K562 (cell line): ENCODE results near the gene CRYBG2. TPM values are rescaled to one million over a fixed set of nuclear protein-coding genes. Genes with fewer than 3 reads are reported as not detected.

ENCODE experiments used
- ATAC-seq: fragments of 200-7000 bp; cut with Tn5 transposase; 3 replicates; pipeline ENCODE4 v1.9.1; 2020; ENCODE audit warnings: moderate library complexity
- BruUV-seq: library from RNA; stranded (reverse); fragments of 400-500 nt; replicated peaks from 2 replicates; lab custom pipeline; 2021; lab: Mats Ljungman, UMichigan
- CTCF ChIA-PET: fragments of 300-600 bp; formaldehyde crosslinking; extraction: SDS; loops from one replicate; lab custom pipeline; 2021; ENCODE audit warnings: low intra/inter-chr PET ratio; lab: Yijun Ruan, JAX
- POLR2A ChIA-PET: fragments of 300-600, 350-650 bp; sonication (Branson Sonifier 250); formaldehyde crosslinking; extraction: SDS; loops from one replicate; lab custom pipeline; 2021; ENCODE audit warnings: antibody characterized with exemption, inconsistent platforms; lab: Yijun Ruan, JAX
- DNase-seq, 4 experiments: peaks; one replicate each; pipeline versions ENCODE4 v3.0.0 to v3.0.0-alpha.2; 2011 to 2018; ENCODE audit warnings: low spot score in 3 of 4, mixed read lengths in 3 of 4; ENCODE audit errors: extremely low read depth in 1 of 4
- FAIRE-seq: peaks from 2 replicates; lab custom pipeline; 2011; peaks lifted over from hg19 to GRCh38; lab: Jason Lieb, UNC
- H2AFZ ChIP-seq: 2 replicates; pipeline ENCODE4 v1.6.0; 2011; ENCODE audit warnings: low read depth, low read length, control low read depth, inconsistent platforms
- H3K27ac ChIP-seq: fragments of 200-600 bp; 3 replicates; pipeline ENCODE4 v1.8.0; 2011; ENCODE audit warnings: low read depth, mild to moderate bottlenecking, control low read depth, inconsistent platforms, low read length, moderate library complexity, mixed read lengths; ENCODE audit errors: extremely low read depth
- H3K27me3 ChIP-seq, 2 experiments: fragments of 300-600 bp in 1 of 2; 2 replicates in 1 of 2; 3 replicates in 1 of 2; pipeline versions ENCODE4 v1.6.0 to v1.8.0; 2011; ENCODE audit warnings: inconsistent platforms in 2 of 2, low read length in 2 of 2, mild to moderate bottlenecking in 1 of 2, mixed read lengths in 1 of 2, moderate library complexity in 1 of 2; ENCODE audit not compliant: control insufficient read depth in 2 of 2, insufficient read depth in 2 of 2
- H3K36me3 ChIP-seq: fragments of 300-600 bp; 3 replicates; pipeline ENCODE4 v1.8.0; 2011; ENCODE audit warnings: mild to moderate bottlenecking, low read length, inconsistent platforms; ENCODE audit not compliant: control insufficient read depth, insufficient read depth
- H3K4me1 ChIP-seq, 2 experiments: fragments of 200-600 bp in 1 of 2; replicated peaks in 1 of 2; 2 replicates in 1 of 2; 3 replicates in 1 of 2; pipeline versions ENCODE4 v1.5.1 to v1.8.0; 2011; ENCODE audit warnings: inconsistent platforms in 2 of 2, low read length in 2 of 2, mild to moderate bottlenecking in 1 of 2, mixed read lengths in 1 of 2, moderate library complexity in 1 of 2; ENCODE audit not compliant: control insufficient read depth in 2 of 2, insufficient read depth in 2 of 2
- H3K4me2 ChIP-seq: 2 replicates; pipeline ENCODE4 v1.6.1; 2011; ENCODE audit warnings: low read length, control low read depth, inconsistent platforms, mixed read lengths; ENCODE audit not compliant: insufficient read depth
- H3K4me3 ChIP-seq: fragments of 200-600 bp; sonication (generic), shearing (Covaris generic); 2 replicates; pipeline ENCODE4 v1.5.1; 2016; ENCODE audit warnings: control low read depth, inconsistent platforms
- H3K79me2 ChIP-seq: fragments of 200-600 bp; 3 replicates; pipeline ENCODE4 v1.8.0; 2011; ENCODE audit warnings: low read length, inconsistent platforms; ENCODE audit not compliant: control insufficient read depth, insufficient read depth
- H3K9ac ChIP-seq, 2 experiments: 2 replicates each; pipeline versions ENCODE4 v1.6.0 to v1.6.1; 2011; ENCODE audit warnings: low read depth in 2 of 2, low read length in 2 of 2, control low read depth in 1 of 2, inconsistent platforms in 1 of 2, mild to moderate bottlenecking in 1 of 2, mixed read lengths in 1 of 2; ENCODE audit not compliant: insufficient read depth in 1 of 2
- H3K9me1 ChIP-seq: one replicate; pipeline ENCODE4 v1.6.0; 2011; ENCODE audit warnings: inconsistent platforms, mild to moderate bottlenecking, low read length, moderate library complexity; ENCODE audit not compliant: control insufficient read depth, insufficient read depth
- H3K9me3 ChIP-seq: replicated peaks from 2 replicates; pipeline ENCODE4 v1.5.1; 2011; ENCODE audit warnings: low read depth, low read length, inconsistent platforms; ENCODE audit not compliant: control insufficient read depth, insufficient read depth
- H4K20me1 ChIP-seq: replicated peaks from 2 replicates; pipeline ENCODE4 v1.6.1; 2011; ENCODE audit warnings: low read length, inconsistent platforms, mixed read lengths; ENCODE audit not compliant: control insufficient read depth, insufficient read depth
- CBX1 ChIP-seq: sonication (generic); IDR thresholded peaks from 2 replicates; pipeline ENCODE4 v1.6.1; 2016; ENCODE audit warnings: antibody characterized with exemption, low read depth, mild to moderate bottlenecking
- CBX5 ChIP-seq: IDR thresholded peaks from 2 replicates; pipeline ENCODE4 v1.6.1; 2014; ENCODE audit warnings: low read depth, borderline replicate concordance
- HMG20A ChIP-seq: fragments of 450-650 bp; formaldehyde crosslinking; conservative IDR thresholded peaks from 2 replicates; pipeline ENCODE4 v1.4.0; 2020; ENCODE audit warnings: mild to moderate bottlenecking, mixed read lengths
- IFI16 ChIP-seq: fragments of 250-450 bp; sonication (Bioruptor Pico); IDR thresholded peaks from 2 replicates; pipeline ENCODE4 v2.1.2; 2022; ENCODE audit warnings: mild to moderate bottlenecking, inconsistent platforms
- KDM1A ChIP-seq, 2 experiments: fragments of 450-650 bp; IDR thresholded peaks; 2 replicates each; pipeline ENCODE4 v1.6.1; 2016; ENCODE audit warnings: mild to moderate bottlenecking in 2 of 2
- MEF2D ChIP-seq: conservative IDR thresholded peaks from 2 replicates; pipeline ENCODE4 v1.6.1; 2016; ENCODE audit warnings: low read depth, missing genetic modification characterization, missing compliant biosample characterization
- PPARD ChIP-seq: fragments of 250-450 bp; sonication (Bioruptor Pico); IDR thresholded peaks from 2 replicates; pipeline ENCODE4 v1.8.0; 2022; ENCODE audit warnings: inconsistent platforms, mild to moderate bottlenecking, moderate library complexity
- RBFOX2 ChIP-seq: fragments of 200-400 bp; formaldehyde crosslinking; IDR thresholded peaks from 2 replicates; pipeline ENCODE4 v1.6.1; 2017; ENCODE audit warnings: low read depth, mild to moderate bottlenecking, low read length, moderate library complexity
- RBM25 ChIP-seq: fragments of 200-400 bp; formaldehyde crosslinking; IDR thresholded peaks from 2 replicates; pipeline ENCODE4 v1.6.1; 2018; ENCODE audit warnings: low read length, low read depth, moderate library complexity; ENCODE audit not compliant: severe bottlenecking
- SUPT5H ChIP-seq: fragments of 450-650 bp; IDR thresholded peaks from 2 replicates; pipeline ENCODE4 v1.6.1; 2016
- U2AF2 ChIP-seq: fragments of 200-400 bp; formaldehyde crosslinking; optimal IDR thresholded peaks from 2 replicates; pipeline ENCODE3; 2017; ENCODE audit warnings: low read depth, mild to moderate bottlenecking, low read length
- ZFPM2 ChIP-seq: fragments of 250-450 bp; sonication (Bioruptor Pico); IDR thresholded peaks from 2 replicates; pipeline ENCODE4 v1.5.1; 2022; ENCODE audit warnings: mild to moderate bottlenecking
- ZNF124 ChIP-seq: sonication (generic); formaldehyde crosslinking; IDR thresholded peaks from 2 replicates; pipeline ENCODE4 v1.8.1; 2022; ENCODE audit warnings: missing genetic modification reagents
- ZNF146 ChIP-seq: IDR thresholded peaks from one replicate; pipeline ENCODE4 v1.6.1; 2018; ENCODE audit warnings: missing compliant biosample characterization; ENCODE audit not compliant: unreplicated experiment
- ZNF165 ChIP-seq: fragments of 250-450 bp; sonication (Bioruptor Pico); IDR thresholded peaks from 2 replicates; pipeline ENCODE4 v1.4.0; 2020; ENCODE audit warnings: borderline replicate concordance
- ZNF212 ChIP-seq: fragments of 450-650 bp; formaldehyde crosslinking; IDR thresholded peaks from 2 replicates; pipeline ENCODE4 v1.4.0; 2020; ENCODE audit warnings: mild to moderate bottlenecking
- ZNF311 ChIP-seq: fragments of 250-450 bp; sonication (Bioruptor Pico); IDR thresholded peaks from 2 replicates; pipeline ENCODE4 v1.4.0; 2020; ENCODE audit warnings: mild to moderate bottlenecking, moderate library complexity
- ZNF431 ChIP-seq: sonication (generic); formaldehyde crosslinking; IDR thresholded peaks from 2 replicates; pipeline ENCODE4 v1.8.0; 2022; ENCODE audit warnings: mild to moderate bottlenecking, missing genetic modification reagents
- ZNF57 ChIP-seq: fragments of 450-650 bp; formaldehyde crosslinking; IDR thresholded peaks from 2 replicates; pipeline ENCODE4 v1.4.0; 2020; ENCODE audit warnings: mild to moderate bottlenecking, moderate library complexity
- ZNF785 ChIP-seq: fragments of 250-450 bp; sonication (Bioruptor Pico); IDR thresholded peaks from 2 replicates; pipeline ENCODE4 v1.4.0; 2020; ENCODE audit warnings: mild to moderate bottlenecking
- WGBS: fragments of 100-300 bp; shearing (Covaris generic); methylation state at CpG from one replicate; pipeline ENCODE4 v1.1.6; 2016; ENCODE audit warnings: low coverage, mixed read lengths; ENCODE audit not compliant: insufficient coverage; ENCODE audit errors: missing lambda C conversion rate; 5-methylcytosine and 5-hydroxymethylcytosine counted together
- in situ Hi-C: fragments of 300-500 bp; cut with MboI; formaldehyde crosslinking; loops from 4 replicates; pipeline ENCODE4 v1.15.0; 2018; ENCODE audit warnings: inconsistent platforms, mixed read lengths
- intact Hi-C: fragments of 100-400 bp; cut with micrococcal nuclease; formaldehyde crosslinking; loops from 2 replicates; pipeline ENCODE4 v1.14.2; 2022
- polyA plus RNA-seq, 8 experiments: library from polyadenylated mRNA; depleted of rRNA in 4 of 8; stranded (reverse) in 5 of 8; unstranded in 3 of 8; fragments of >200 nt; fragmentation: Nextera tagmentation in 2 of 8; fragmentation: Illumina TruSeq in 1 of 8; extraction: Ambion mirVana in 2 of 8; extraction: Trizol in 1 of 8; gene quantifications; 2 replicates each; pipeline versions ENCODE4 v1.2.1 to v1.2.3, GENCODE V29; 2011 to 2014; ENCODE audit warnings: inconsistent platforms in 1 of 8, missing spikeins in 1 of 8
- total RNA-seq, 7 experiments: library from RNA; depleted of rRNA in 6 of 7; stranded (reverse); fragments of >200 nt in 6 of 7; fragmentation: Illumina TruSeq in 2 of 7; extraction: Trizol in 2 of 7; gene quantifications; 2 replicates each; pipeline versions ENCODE4 v1.2.1 to v1.2.3, GENCODE V29; 2011 to 2021; ENCODE audit warnings: low replicate concordance in 1 of 7
- TF ChIP-seq, protein P1 (sequence below): sonication (generic); formaldehyde crosslinking; IDR thresholded peaks from 2 replicates; pipeline ENCODE4 v1.8.1; 2023; ENCODE audit warnings: mild to moderate bottlenecking, missing genetic modification reagents
- TF ChIP-seq, protein P2 (sequence below): fragments of 250-450 bp; sonication (Bioruptor Pico); IDR thresholded peaks from 2 replicates; pipeline ENCODE4 v1.9.0; 2021; ENCODE audit warnings: mild to moderate bottlenecking, inconsistent platforms

Gene CRYBG2
- total and polyA plus RNA-seq, 9 of the 15 experiments (the other 6 are each of a cell fraction or from before 2014, with no cell fraction given) = 0.39 to 8.5 (median 3.7) TPM

DNA sequence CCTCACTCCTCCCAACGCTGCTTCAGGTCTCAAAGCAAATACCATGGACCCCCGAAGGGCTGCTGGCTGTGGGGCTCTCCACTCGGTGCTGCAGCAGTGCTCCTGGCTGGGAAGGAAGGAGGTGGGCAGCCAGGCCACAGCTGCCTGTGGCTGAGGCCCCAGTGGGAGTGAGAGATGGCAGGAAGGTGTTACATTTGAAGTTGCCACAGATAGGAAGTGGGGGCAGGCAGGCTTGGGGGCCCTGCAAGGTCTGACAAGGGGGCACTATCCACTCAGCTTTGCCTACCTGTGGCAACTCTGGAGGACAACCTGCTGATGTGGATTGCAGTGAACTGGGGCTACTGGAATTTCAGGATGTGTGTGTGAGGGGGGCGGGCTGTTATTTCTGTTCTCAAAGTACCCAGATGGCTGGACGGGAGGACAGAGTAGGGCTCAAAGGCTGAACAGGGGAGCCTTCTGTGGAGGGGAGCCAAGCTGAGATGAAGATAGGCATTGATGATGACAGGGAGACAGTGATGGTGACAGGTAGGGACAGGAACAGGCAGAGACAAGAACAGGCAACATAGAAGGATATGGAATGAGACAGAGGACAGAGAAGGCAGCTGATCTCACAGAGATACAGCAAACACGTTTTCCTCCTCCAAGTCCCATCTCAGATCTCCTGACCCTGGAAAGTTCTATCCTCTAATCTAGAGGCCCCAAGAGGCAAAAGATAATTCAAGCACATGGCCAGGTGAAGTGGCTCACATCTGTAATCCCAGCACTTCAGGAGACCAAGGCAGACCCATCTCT, 16.9 kb upstream of the CRYBG2 start:
- H3K9me3 ChIP-seq = peaks cover 4% of the 10 kb centered on the region; the same call in 1 of the 2 replicates
- ATAC-seq (no peak), FAIRE-seq (no peak), DNase-seq (no peak)
- H3K27me3 ChIP-seq = no peaks in the 10 kb centered on the region
- 34% methylated on average over 6 of the region's 6 CpGs for WGBS
- in situ Hi-C loops (no loop called here), intact Hi-C loops (no loop called here)
- peaks cover 7 to 11% of the 10 kb centered on the region in 2 experiments; a peak in 3 of 5 replicates for H3K4me1 ChIP-seq
- no peaks in the 10 kb centered on the region for H3K9me1 ChIP-seq
- no peak overlapping the region for H3K4me2 ChIP-seq
- H4K20me1 ChIP-seq = no peaks in the 10 kb centered on the region
- H3K4me3 ChIP-seq = no peak overlapping the region
- H3K79me2 ChIP-seq = no peaks in the 10 kb centered on the region
- no TSS peak for BruUV-seq
- ChIA-PET POLR2A (no interaction called here), CTCF (no interaction called here)
- H3K27ac ChIP-seq = no peak overlapping the region
- no peaks in the 10 kb centered on the region for H3K36me3 ChIP-seq
- no peak overlapping the region for H3K9ac ChIP-seq
- H2AFZ ChIP-seq = no peak overlapping the region
- TF ChIP-seq PPARD (CRISPR knock-in tag) = no peak
- no peak for TF ChIP-seq KDM1A (IDR thresholded peaks at IDR 0.05)
- TF ChIP-seq ZFPM2 (CRISPR knock-in tag) = no peak
- no peak for TF ChIP-seq ZNF311 (CRISPR knock-in tag)
- no peak for TF ChIP-seq HMG20A
- TF ChIP-seq MEF2D = no peak
- no peak for TF ChIP-seq RBFOX2
- TF ChIP-seq ZNF57 = no peak
- peak; percentile 34; the same call in 1 of the 2 replicates for TF ChIP-seq CBX1
- TF ChIP-seq, protein P1, sequence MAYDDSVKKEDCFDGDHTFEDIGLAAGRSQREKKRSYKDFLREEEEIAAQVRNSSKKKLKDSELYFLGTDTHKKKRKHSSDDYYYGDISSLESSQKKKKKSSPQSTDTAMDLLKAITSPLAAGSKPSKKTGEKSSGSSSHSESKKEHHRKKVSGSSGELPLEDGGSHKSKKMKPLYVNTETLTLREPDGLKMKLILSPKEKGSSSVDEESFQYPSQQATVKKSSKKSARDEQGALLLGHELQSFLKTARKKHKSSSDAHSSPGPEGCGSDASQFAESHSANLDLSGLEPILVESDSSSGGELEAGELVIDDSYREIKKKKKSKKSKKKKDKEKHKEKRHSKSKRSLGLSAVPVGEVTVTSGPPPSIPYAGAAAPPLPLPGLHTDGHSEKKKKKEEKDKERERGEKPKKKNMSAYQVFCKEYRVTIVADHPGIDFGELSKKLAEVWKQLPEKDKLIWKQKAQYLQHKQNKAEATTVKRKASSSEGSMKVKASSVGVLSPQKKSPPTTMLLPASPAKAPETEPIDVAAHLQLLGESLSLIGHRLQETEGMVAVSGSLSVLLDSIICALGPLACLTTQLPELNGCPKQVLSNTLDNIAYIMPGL (CRISPR knock-in tag) = no peak
- TF ChIP-seq ZNF785 (CRISPR knock-in tag) = no peak
- no peak for TF ChIP-seq ZNF212 (CRISPR knock-in tag)
- TF ChIP-seq CBX5 = peak; percentile 92
- peak; percentile 84 for TF ChIP-seq RBM25
- no peak for TF ChIP-seq ZNF124 (CRISPR knock-in tag)
- no peak for TF ChIP-seq ZNF165 (CRISPR knock-in tag)
- no peak for TF ChIP-seq ZNF431
- peak; percentile 20 for TF ChIP-seq ZNF146 (CRISPR knock-in tag)
- TF ChIP-seq SUPT5H = no peak
- TF ChIP-seq U2AF2 = no peak
- TF ChIP-seq, protein P2, sequence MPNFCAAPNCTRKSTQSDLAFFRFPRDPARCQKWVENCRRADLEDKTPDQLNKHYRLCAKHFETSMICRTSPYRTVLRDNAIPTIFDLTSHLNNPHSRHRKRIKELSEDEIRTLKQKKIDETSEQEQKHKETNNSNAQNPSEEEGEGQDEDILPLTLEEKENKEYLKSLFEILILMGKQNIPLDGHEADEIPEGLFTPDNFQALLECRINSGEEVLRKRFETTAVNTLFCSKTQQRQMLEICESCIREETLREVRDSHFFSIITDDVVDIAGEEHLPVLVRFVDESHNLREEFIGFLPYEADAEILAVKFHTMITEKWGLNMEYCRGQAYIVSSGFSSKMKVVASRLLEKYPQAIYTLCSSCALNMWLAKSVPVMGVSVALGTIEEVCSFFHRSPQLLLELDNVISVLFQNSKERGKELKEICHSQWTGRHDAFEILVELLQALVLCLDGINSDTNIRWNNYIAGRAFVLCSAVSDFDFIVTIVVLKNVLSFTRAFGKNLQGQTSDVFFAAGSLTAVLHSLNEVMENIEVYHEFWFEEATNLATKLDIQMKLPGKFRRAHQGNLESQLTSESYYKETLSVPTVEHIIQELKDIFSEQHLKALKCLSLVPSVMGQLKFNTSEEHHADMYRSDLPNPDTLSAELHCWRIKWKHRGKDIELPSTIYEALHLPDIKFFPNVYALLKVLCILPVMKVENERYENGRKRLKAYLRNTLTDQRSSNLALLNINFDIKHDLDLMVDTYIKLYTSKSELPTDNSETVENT (CRISPR knock-in tag) = no peak
- no peak for TF ChIP-seq IFI16
